Ishikawa (cell line): ENCODE data around the gene SMARCB1.

Experiments used
- CEBPB ChIP-seq: IDR thresholded peaks from 2 replicates; pipeline ENCODE4 v1.6.1; 2012
- CREB1 ChIP-seq: IDR thresholded peaks from 2 replicates; pipeline ENCODE4 v1.6.1; 2012; ENCODE audit warnings: low read depth
- EP300 ChIP-seq: IDR thresholded peaks from 2 replicates; pipeline ENCODE4 v1.6.1; 2012; ENCODE audit warnings: borderline replicate concordance
- FOXM1 ChIP-seq: IDR thresholded peaks from 2 replicates; pipeline ENCODE4 v1.6.1; 2012; ENCODE audit warnings: low read depth, borderline replicate concordance
- NFIC ChIP-seq: IDR thresholded peaks from 2 replicates; pipeline ENCODE4 v1.6.1; 2012
- REST ChIP-seq: IDR thresholded peaks from 2 replicates; pipeline ENCODE4 v1.6.1; 2012; ENCODE audit warnings: low read depth, mild to moderate bottlenecking
- TAF1 ChIP-seq: IDR thresholded peaks from 2 replicates; pipeline ENCODE4 v1.6.1; 2012; ENCODE audit warnings: low read depth, mild to moderate bottlenecking
- TCF12 ChIP-seq: IDR thresholded peaks from 2 replicates; pipeline ENCODE4 v1.6.1; 2012; ENCODE audit warnings: low read depth
- TEAD4 ChIP-seq: IDR thresholded peaks from 2 replicates; pipeline ENCODE4 v1.6.1; 2012
- YY1 ChIP-seq: IDR thresholded peaks from 2 replicates; pipeline ENCODE4 v1.6.1; 2012; ENCODE audit warnings: low read depth
- TF ChIP-seq, protein P1 (sequence below): IDR thresholded peaks from 2 replicates; pipeline ENCODE4 v1.6.1; 2012

DNA sequence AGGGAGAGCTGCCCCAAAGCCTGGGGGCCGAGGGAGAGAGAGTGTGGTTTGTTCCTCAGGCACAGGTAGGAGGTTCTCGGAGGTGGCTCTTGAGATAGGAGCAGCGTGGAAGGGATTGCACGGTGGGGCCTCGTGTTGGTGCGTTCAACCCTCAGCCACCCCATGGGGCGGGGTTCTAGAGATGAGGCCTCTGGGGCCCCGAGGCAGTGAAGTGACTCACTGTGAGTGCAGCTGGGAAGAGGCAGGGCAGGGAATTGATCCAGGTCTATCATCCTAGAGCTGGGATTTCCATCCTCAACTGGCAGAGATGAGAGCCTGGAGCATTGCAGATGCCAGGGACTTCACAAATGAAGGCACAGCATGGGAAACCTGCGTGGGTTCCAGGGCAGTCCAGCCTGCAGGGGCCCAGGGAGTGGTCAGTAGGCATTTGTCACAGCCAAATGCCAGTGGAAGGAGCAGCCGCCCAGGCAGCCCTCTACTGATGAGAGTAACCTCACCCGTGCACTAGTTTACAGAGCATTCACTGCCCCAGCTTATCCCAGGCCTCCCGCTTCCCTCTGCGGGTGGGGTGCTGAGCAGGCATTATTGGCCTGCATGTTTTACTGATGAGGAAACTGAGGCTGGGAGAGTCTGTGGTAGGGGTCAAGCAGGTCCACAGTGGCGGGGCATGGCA, 5.1 kb upstream of the SMARCB1 start:
- TF ChIP-seq TEAD4 = no peak
- no peak for TF ChIP-seq NFIC
- TF ChIP-seq TAF1 = no peak
- TF ChIP-seq REST = no peak
- no peak for TF ChIP-seq YY1
- TF ChIP-seq, protein P1, sequence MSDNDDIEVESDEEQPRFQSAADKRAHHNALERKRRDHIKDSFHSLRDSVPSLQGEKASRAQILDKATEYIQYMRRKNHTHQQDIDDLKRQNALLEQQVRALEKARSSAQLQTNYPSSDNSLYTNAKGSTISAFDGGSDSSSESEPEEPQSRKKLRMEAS = no peak
- no peak for TF ChIP-seq EP300
- no peak for TF ChIP-seq CEBPB
- TF ChIP-seq CREB1 = no peak
- no peak for TF ChIP-seq TCF12
- TF ChIP-seq FOXM1 = no peak
